ENCODE measurements around the gene GJA9.
"Not testable (repeated sequence)": the region's sequence is repeated elsewhere in the genome, so short reads cannot be mapped to it uniquely, and the experiment has no call there.

Gene GJA9
- total RNA-seq: 0 reads per million in 2 donors

- no peak for DNase-seq
Observed at GRCh38 chr1:38881487-38881886, at the start of gene GJA9. TSS of gene GJA9 (minus strand) at chr1:38881587. CDS start at chr1:38876098, 5,489 bp downstream.

DNA sequence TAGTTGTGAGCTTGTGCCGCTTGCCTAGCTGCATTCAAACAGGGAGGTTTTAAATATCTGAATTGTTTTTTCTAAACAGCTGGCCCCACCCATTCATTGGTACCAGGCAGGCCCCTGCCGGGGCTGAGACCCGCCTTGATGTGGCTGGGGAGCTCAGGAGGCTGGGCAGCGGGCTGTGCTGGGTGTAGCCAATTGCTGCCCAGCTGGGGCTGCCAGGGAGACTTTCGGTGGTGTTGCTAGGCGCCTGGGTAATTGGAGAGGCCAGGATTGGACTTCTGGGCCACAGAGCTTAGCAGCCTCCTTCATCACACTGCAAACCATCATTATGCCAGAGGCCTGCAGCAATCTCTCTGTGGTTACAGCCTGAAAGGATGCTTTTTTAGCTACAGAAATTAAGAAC lies 48.1 kb upstream of the GJA9 start:
- DNase-seq: peak in 1 of 5 experiments; percentile 33

DNA sequence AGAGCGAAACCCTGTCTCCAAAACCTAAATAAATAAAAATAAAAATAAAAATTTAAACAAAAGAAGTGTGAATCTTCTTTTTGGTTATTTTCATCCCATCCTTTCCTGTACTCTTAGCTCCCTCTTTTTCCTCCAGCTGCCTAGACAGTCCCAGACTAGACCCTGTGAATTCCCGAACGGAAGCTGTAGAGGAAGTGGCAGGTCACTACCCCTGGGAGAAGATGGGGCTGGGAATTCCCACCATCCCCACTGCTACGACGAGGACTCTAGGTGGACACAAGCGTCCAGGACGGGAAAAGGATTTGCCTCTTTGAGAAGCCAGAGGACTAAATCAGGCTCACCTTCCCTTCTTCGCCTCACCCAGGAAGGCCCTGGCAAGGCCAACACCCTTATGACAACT lies 47.7 kb upstream of the GJA9 start:
- DNase-seq: no peak

DNA sequence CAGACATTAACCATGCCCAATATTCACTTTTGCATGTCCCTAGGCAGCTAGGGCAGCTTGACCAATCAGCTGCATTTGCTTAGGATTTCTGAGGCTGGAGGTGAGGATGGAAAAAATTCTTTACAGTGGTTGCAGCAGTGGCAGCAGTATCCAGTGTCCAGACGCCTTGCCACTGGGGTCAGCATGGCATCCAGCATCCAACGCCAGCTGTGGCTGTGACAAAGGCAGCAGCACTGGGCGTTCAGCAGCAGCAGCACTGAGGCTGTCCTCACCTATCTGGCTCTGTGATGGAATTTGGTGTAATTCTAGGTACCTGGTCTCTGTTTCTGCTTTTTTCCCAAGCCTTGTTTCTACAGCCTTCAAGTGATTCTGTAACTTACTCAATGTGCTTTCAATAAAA lies 44.7 kb upstream of the GJA9 start:
- DNase-seq: no peak

DNA sequence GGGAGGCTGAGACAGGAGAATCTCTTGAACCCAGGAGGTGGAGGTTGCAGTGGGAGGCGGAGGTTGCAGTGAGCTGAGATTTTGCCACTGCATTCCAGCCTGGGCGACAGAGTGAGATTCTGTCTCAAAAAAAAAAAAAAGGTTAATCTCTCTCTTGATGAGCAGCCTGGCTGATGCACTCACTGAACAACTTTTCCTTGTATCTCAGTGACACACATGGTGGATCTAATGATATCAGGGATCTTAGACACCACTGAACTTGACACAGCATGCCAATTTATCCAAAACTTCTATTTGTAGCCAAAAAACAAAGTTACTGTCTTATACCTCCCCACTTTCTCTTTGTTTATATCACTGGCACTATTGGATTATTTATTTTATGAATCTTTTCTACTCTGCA lies 44.0 kb upstream of the GJA9 start:
- DNase-seq: no peak

- no peak for DNase-seq
Observed at GRCh38 chr1:38923607-38924006, 42.2 kb upstream of the GJA9 start.

DNA sequence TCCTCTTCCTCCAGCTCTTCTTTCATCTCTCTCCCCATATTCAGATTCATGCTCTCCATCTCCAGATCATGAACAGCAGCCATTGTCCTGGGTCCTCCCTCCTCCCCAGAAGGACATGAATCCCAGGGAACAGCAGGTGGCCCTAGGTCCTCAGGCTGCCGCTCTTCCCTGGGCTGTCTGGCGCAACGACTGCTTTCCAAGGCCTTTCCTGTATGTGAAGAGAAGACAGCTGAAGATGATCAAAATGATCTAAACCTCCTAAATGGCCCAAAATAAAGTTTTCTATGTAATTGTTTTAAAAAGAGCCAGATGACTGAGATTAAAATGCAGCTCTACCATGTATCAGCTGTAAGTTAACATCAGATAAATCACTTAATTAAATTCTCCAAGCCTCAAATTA lies 37.7 kb upstream of the GJA9 start:
- no peak for DNase-seq

DNA sequence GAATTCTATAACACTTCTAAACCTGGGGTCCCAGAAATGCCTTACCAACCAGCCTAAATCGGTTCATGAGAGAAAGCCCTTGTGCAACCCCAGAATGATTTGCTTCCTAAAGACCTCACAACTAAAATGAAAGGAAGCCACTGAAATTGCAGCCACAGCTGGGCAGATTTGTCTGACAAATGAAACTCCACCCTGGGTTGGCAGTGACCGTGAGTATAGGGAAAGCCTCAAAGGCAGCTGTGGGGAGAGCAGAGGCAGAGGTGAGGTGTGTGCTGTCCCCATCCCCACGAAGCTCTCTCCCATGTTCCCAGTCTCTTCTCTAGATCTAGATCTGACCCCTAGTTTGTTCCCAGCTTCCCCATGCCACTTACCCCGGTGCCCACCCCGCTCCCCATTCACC lies 37.2 kb upstream of the GJA9 start:
- no peak for DNase-seq

DNA sequence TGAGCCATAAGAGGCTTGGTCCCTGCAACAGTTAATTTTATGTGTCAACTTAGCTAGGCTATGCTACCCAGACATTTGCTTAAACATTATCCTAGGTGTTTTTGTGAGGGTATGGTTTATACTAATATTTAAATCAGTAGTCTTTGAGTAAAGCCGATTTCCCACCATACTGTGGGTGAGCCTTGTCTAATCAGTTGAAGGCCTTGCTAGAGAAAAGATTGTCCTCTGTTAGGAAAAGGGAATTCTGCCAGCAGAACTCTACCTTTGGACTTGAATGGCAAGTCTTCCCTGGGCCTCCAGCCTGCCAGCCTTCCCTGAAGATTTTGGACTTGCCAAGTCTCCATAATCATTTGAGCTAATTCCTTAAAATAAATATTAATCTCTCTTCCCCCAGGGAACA lies 36.4 kb upstream of the GJA9 start:
- no peak for DNase-seq

- no peak for DNase-seq
Observed at GRCh38 chr1:38917337-38917736, 36.0 kb upstream of the GJA9 start.

DNA sequence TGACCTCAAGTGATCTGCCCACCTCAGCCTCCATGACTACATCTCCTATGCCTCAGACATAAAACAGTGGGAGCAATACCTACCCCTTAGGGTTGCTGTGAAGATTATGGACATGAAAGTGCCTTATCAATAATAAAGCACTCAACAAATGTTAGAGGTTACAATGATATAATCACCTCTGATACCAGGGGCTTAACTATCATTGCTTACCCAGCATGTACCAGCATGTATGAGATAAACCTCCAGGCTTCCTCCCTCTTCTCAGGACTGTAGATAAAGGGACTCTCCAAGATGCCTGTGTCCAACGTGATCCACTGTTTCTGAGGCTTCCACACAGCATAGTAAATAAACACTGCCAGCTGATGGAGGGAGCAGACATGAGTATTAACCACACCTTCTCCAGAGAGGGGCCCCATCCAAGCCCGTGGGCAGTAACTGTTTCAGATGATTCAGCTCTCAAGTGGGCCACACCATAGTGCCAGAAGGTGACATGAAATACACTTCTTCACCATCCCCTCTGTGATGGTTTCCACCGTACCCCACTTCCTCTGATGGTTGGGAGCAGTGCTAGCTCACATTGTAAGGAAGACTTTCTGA lies 34.1 kb upstream of the GJA9 start:
- no peak for DNase-seq

DNA sequence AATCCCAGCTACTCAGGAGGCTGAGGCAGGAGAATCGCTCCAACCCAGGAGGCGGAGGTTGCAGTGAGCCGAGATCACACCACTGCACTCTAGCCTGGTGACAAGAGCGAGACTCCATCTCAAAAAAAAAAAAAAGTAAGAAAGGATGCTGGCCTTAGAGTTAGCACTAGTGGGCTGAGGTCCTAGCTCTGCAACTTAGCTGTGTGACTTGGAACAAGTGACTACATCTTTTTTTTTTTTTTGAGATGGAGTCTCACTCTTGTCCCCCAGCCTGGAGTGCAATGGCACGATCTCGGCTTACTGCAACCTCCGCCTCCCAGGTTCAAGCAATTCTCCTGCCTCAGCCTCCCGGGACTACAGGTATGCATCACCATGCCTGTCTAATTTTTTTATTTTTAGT lies 33.5 kb upstream of the GJA9 start:
- not testable (repeated sequence) for DNase-seq

GRCh38 chr1:38908821-38909220 lies 27.4 kb upstream of the GJA9 start:
- no peak for DNase-seq

GRCh38 chr1:38905985-38906384 lies 24.6 kb upstream of the GJA9 start:
- no peak for DNase-seq

- no peak for DNase-seq
Observed at GRCh38 chr1:38899560-38899959, 18.2 kb upstream of the GJA9 start.

- no peak for DNase-seq
Observed at GRCh38 chr1:38898653-38899230, 17.4 kb upstream of the GJA9 start.

GRCh38 chr1:38896169-38896568 lies 14.8 kb upstream of the GJA9 start:
- no peak for DNase-seq

GRCh38 chr1:38892976-38893375 lies 11.6 kb upstream of the GJA9 start:
- DNase-seq: no peak

DNA sequence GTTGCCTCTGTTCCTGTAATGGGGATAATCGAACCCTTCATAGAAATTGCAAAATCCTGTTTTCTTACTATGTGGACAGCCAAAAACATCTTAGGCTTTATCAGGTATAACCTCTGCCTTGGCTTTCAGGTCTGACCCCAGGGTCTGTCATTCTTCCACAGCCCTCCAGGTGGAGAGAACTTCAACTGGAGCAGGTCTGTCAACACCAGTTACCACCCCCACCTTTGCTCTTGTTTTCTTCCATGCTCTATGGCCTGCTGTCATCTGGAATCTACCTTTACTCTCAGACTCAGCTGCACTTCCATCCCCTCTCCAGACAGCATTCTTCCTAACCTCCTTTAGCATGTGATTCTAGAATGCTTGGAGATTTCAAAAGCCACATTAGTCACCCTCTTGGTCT lies 10.4 kb upstream of the GJA9 start:
- DNase-seq: peak in 1 of 5 experiments; percentile 6

GRCh38 chr1:38889589-38889988 lies 8.2 kb upstream of the GJA9 start:
- no peak for DNase-seq

DNA sequence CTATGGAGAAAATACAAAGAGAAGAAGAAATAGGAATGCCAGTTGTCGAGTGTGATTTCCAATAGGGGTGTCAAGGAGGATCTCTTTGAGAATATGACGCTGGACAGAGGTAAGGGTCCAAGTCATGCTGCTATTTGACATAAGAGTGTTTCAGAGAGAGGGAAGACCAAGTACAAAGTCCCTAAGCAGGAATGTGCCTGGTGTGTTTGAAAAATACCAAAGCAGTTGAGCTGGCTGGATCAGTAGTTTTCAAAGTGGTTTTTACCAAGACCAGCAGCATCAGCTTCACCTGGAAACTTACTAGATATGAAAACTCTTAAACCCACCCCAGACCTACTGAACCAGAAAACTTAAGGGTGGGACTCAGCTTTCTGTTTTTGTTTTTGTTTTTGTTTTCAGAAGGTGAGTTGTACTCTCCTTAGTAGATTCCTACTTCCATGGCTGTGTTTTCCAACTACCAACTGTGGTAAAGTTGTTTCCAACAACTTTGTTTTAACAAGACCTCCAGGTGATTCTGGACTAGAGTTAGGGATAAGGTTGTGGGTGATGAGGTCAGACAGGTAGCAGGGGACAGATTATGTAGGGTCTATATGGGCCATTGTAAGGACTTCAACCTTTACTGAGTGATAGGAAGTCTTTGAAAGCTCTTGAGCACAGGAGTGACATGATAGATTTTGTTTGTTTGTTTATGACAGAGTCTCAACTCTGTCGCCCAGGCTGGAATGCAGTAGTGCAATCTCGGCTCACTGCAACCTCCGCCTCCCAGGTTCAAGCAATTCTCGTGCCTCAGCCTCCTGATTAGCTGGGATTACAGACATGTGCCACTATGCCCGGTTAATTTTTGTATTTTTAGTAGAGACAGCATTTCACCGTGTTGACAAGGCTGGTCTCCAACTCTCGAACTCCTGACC lies 7.3 kb upstream of the GJA9 start:
- no peak for DNase-seq

DNA sequence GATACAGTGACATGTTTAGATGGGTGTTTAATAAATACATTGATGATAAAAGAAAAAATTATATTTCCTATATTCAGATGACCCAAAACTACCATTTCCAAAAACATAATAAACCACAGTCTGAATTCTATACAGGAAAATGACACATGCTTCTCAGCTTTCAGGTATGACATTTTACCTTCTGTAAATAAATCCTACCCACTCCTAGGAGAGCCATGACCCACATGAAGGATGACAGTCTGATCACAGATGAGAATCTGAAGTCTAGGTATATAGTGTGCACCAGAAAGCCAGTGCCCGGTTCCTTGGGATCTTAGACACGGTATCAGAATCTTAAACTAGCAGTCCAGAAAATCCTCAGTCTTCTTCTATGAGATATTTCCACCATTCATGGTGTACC lies 3.7 kb upstream of the GJA9 start:
- DNase-seq: no peak

DNA sequence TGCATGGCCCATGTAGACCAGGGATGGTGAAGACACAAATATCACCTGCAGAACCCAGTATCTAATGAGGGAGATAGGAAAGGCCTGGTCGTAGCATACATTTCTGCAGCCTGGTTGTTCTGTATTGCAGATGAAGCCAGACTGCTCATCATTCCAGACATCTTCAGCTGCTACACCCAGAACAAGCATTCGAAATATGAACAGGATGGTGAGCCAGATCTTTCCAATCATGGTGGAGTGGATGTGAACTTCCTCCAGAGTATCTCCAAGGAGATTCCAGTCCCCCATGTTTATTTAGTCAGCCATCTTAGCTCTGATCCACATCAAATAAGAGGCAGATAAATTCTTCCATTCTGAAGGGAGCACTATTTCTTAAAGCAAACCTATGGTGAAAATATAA lies 5.6 kb downstream of the GJA9 start:
- DNase-seq: no peak

Measured in T-helper 2 cell (primary cell).